Psoas muscle (tissue), 8 donors: Measurements from ENCODE around the gene PLEKHG5. TPM values are rescaled to one million over a fixed set of nuclear protein-coding genes. Genes with fewer than 3 reads are reported as not detected.

ENCODE experiments used
- ATAC-seq, 4 donors: fragments of 200-7000 bp; cut with Tn5 transposase; one replicate each; pipeline ENCODE4 v1.9.1; 2020; ENCODE audit warnings: moderate library complexity in 3 of 4, mild to moderate bottlenecking in 2 of 4
- DNase-seq, 2 donors: peaks; one replicate each; pipeline ENCODE4 v3.0.0-alpha.2; 2020
- H3K27ac ChIP-seq: fragments of 200-600 bp; one replicate; pipeline ENCODE4 v1.8.0; 2022
- H3K27me3 ChIP-seq, 3 donors: fragments of 200-600 bp in 1 of 3; one replicate each; pipeline versions ENCODE4 v1.6.1 to v1.8.0; 2013 to 2022; ENCODE audit warnings: low read length in 2 of 3, mild to moderate bottlenecking in 2 of 3, moderate library complexity in 1 of 3; ENCODE audit not compliant: insufficient read depth in 3 of 3
- H3K36me3 ChIP-seq, 2 donors: fragments of 200-600 bp in 1 of 2; one replicate each; pipeline versions ENCODE4 v1.6.1 to v1.8.0; 2013 to 2022; ENCODE audit warnings: low read depth in 1 of 2, mild to moderate bottlenecking in 1 of 2, moderate library complexity in 1 of 2; ENCODE audit not compliant: insufficient read depth in 1 of 2
- H3K4me1 ChIP-seq: fragments of 200-600 bp; one replicate; pipeline ENCODE4 v1.8.0; 2022
- H3K4me3 ChIP-seq: fragments of 200-600 bp; one replicate; pipeline ENCODE4 v1.8.0; 2022; ENCODE audit warnings: mild to moderate bottlenecking
- H3K9me3 ChIP-seq: fragments of 200-600 bp; one replicate; pipeline ENCODE4 v1.8.0; 2022
- WGBS, 3 donors: extraction: QIAGEN DNeasy Blood & Tissue Kit; methylation state at CpG; one replicate each; pipeline versions ENCODE4 v1.1.6 to v1.1.7; 2013; 5-methylcytosine and 5-hydroxymethylcytosine counted together
- intact Hi-C, 2 donors: fragments of 100-400 bp; cut with DNase I; formaldehyde crosslinking; loops; one replicate each; pipeline versions ENCODE4 v1.11.0 to v1.14.2; 2022
- polyA plus RNA-seq, 3 donors: library from polyadenylated mRNA; stranded (reverse); fragments of 200-250 nt; gene quantifications; one replicate each; pipeline ENCODE4 v1.2.3, GENCODE V29; 2013
- total RNA-seq, 4 donors: library from RNA; stranded (reverse); fragmentation: NEBNext Ultra II Directional in 2 of 4; extraction: Animal tissue kit (Norgen Biotek cat#: 25700) in 2 of 4; gene quantifications; one replicate each; pipeline versions ENCODE4 v1.2.1 to v1.2.4, GENCODE V29; 2021 to 2023
- TF ChIP-seq, protein P1 (sequence below): fragments of 200-600 bp; IDR thresholded peaks from one replicate; pipeline ENCODE4 v1.8.0; 2022; ENCODE audit warnings: antibody characterized with exemption
- donor health status: healthy with polysubstance abuse.
- donor health status: DM: no; HTN: no; CAD: no; lungs with moderate emphysema.
- donor health status: Bipolar disorder and iron deficiency.
- donor health status: healthy.
- donor health status: DM: yes; HTN: yes; CAD: no.
- donor health status: DM: no; HTN: no; CAD: no.
- donor health status: DM: no; HTN: no; CAD: no.
- donor health status: DM: yes; HTN: yes; CAD: no.

The PLEKHG5 gene
- total and polyA plus RNA-seq, 7 donors: 1.5 to 3.3 (median 2.6) TPM

DNA sequence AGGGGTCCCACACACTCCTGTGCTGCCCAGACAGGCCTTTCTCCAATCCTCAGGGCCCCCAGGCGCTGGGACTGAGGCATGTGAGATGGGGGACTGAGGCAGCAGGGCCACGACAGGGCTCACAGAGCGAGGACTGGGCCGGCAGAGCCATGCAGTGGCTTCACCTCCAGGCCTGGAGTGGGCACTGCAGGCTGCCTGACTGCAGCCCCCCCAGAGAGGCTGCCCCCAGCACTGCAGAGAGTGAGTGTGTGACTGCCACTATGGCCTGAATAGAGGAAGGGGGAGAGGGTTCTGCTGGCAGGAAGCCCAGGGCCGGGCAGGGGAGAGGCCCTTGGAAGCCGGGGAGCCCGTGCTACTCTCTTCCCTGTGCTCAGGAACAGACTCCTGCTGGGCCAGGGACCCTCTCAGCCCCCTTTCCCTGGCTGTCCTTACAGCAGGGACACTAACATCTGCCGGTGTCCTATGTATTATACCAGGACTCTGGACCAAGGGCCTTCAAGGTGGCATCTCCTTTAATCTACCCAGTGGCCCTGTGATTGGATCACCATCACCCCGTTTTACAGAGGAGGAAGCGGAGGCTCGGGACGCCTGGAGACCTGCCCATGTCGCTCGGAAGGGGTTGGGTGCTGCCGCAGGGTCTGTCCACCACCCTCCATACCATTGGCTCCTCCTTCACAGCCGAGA lies 20.2 kb upstream of the PLEKHG5 start:
- Histone ChIP-seq H3K36me3 (no peaks in the 10 kb centered on the region), H3K4me3 (no peak overlapping the region), H3K27me3 (no peaks in the 10 kb centered on the region), H3K27ac (no peak overlapping the region), H3K4me1 (peaks cover 9% of the 10 kb centered on the region), H3K9me3 (no peaks in the 10 kb centered on the region)
- 74 to 84% (median 83%) methylated on average over 15 to 16 of the region's 16 CpGs for WGBS, 3 donors
- intact Hi-C loops: no loop called here
- ATAC-seq: no peak
- DNase-seq: no peak
- TF ChIP-seq, protein P1, sequence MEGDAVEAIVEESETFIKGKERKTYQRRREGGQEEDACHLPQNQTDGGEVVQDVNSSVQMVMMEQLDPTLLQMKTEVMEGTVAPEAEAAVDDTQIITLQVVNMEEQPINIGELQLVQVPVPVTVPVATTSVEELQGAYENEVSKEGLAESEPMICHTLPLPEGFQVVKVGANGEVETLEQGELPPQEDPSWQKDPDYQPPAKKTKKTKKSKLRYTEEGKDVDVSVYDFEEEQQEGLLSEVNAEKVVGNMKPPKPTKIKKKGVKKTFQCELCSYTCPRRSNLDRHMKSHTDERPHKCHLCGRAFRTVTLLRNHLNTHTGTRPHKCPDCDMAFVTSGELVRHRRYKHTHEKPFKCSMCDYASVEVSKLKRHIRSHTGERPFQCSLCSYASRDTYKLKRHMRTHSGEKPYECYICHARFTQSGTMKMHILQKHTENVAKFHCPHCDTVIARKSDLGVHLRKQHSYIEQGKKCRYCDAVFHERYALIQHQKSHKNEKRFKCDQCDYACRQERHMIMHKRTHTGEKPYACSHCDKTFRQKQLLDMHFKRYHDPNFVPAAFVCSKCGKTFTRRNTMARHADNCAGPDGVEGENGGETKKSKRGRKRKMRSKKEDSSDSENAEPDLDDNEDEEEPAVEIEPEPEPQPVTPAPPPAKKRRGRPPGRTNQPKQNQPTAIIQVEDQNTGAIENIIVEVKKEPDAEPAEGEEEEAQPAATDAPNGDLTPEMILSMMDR: no peak

GRCh38 chr1:6511056-6511455 lies 19.6 kb upstream of the PLEKHG5 start:
- no peak overlapping the region for H3K27ac ChIP-seq
- H3K9me3 ChIP-seq: no peaks in the 10 kb centered on the region
- TF ChIP-seq, protein P1: no peak
- WGBS, 3 donors: 69 to 80% (median 70%) methylated on average over 6 of the region's 6 CpGs
- H3K36me3 ChIP-seq: no peaks in the 10 kb centered on the region
- no peak for DNase-seq
- H3K4me1 ChIP-seq: peaks cover 9% of the 10 kb centered on the region
- no peaks in the 10 kb centered on the region for H3K27me3 ChIP-seq
- no peak for ATAC-seq
- no peak overlapping the region for H3K4me3 ChIP-seq
- intact Hi-C loops: no loop called here

GRCh38 chr1:6510493-6510892 lies 19.0 kb upstream of the PLEKHG5 start:
- H3K4me1 ChIP-seq: peaks cover 9% of the 10 kb centered on the region
- no peak overlapping the region for H3K27ac ChIP-seq
- no peaks in the 10 kb centered on the region for H3K36me3 ChIP-seq
- intact Hi-C loops: no loop called here
- no peak for ATAC-seq
- H3K27me3 ChIP-seq: peaks cover 0 to 2% (median 0%) of the 10 kb centered on the region in 3 donors
- TF ChIP-seq, protein P1: no peak
- no peaks in the 10 kb centered on the region for H3K9me3 ChIP-seq
- H3K4me3 ChIP-seq: no peak overlapping the region
- no peak for DNase-seq
- 78 to 90% (median 81%) methylated on average over 6 of the region's 6 CpGs for WGBS, 3 donors

DNA sequence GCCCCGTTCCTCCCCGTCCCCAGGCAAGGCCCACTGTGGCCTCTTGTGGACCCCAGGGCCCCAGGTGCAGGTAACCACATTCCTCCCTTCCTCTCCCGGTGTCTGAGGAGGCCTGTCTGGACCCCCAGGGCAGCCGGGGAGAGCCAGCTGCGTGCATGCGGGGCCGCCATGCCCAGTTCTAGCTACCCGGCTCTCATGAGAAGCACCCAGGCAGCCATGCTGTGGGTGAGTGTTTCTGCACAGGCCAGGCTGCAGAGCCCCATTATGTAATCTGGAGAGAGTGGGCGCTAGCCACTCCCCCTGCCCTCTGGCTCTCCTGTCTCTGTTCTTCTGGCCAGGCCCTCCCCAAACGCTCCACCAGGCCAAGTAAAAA lies 18.4 kb upstream of the PLEKHG5 start:
- intact Hi-C loops: no loop called here
- TF ChIP-seq, protein P1: no peak
- Histone ChIP-seq H3K4me1 (peaks cover 9% of the 10 kb centered on the region), H3K4me3 (no peak overlapping the region), H3K9me3 (no peaks in the 10 kb centered on the region), H3K27me3 (peaks cover 0 to 4% (median 0%) of the 10 kb centered on the region in 3 donors), H3K27ac (no peak overlapping the region), H3K36me3 (no peaks in the 10 kb centered on the region)
- 77 to 91% (median 78%) methylated on average over 10 of the region's 10 CpGs for WGBS, 3 donors
- DNase-seq (no peak), ATAC-seq (no peak)
